Neural progenitor cell (in vitro differentiated cells): ENCODE data around the gene SLC26A6.

Experiments
- CTCF ChIP-seq: fragments of 200-600 bp; sonication (generic); IDR thresholded peaks from 2 replicates; pipeline ENCODE4 v1.5.1; 2017; ENCODE audit warnings: antibody characterized with exemption, mild to moderate bottlenecking
- EZH2 ChIP-seq: fragments of 200-600 bp; sonication (generic); IDR thresholded peaks from 2 replicates; pipeline ENCODE4 v1.6.1; 2017; ENCODE audit warnings: antibody characterized with exemption, mild to moderate bottlenecking, moderate library complexity
- EZH2phosphoT487 ChIP-seq: fragments of 200-600 bp; sonication (generic); IDR thresholded peaks from 2 replicates; pipeline ENCODE4 v1.6.1; 2017; ENCODE audit warnings: antibody characterized with exemption

- no peak for TF ChIP-seq CTCF
- TF ChIP-seq EZH2phosphoT487, result no peak
- TF ChIP-seq EZH2, result no peak
These were observed 47.6 kb downstream of the SLC26A6 start for GRCh38 chr3:48587686-48588085.
